HAP-1 (cell line): ENCODE results near the gene OR2J2.
"Not testable (repeated sequence)": the region's sequence is repeated elsewhere in the genome, so short reads cannot be mapped to it uniquely, and the experiment has no call there.

Experiments used
- DNase-seq, 2 experiments: peaks; one replicate each; pipeline ENCODE4 v3.0.0-alpha.2; 2016 to 2020; ENCODE audit warnings: low spot score in 2 of 2
- H3K27me3 ChIP-seq: fragments of 250-450 bp; sonication (Bioruptor Pico); 2 replicates; pipeline ENCODE4 v1.5.1; 2020; ENCODE audit warnings: low read depth, mild to moderate bottlenecking, moderate library complexity
- H3K36me3 ChIP-seq: fragments of 250-450 bp; sonication (Bioruptor Pico); replicated peaks from 2 replicates; pipeline ENCODE4 v1.5.1; 2020; ENCODE audit warnings: mild to moderate bottlenecking
- H3K4me1 ChIP-seq: fragments of 250-450 bp; sonication (Bioruptor Pico); 2 replicates; pipeline ENCODE4 v1.5.1; 2020; ENCODE audit warnings: mild to moderate bottlenecking
- H3K4me3 ChIP-seq: fragments of 250-450 bp; sonication (Bioruptor Pico); 2 replicates; pipeline ENCODE4 v1.5.1; 2020; ENCODE audit warnings: mild to moderate bottlenecking, moderate library complexity
- H3K9me3 ChIP-seq: fragments of 250-450 bp; sonication (Bioruptor Pico); 2 replicates; pipeline ENCODE4 v1.5.1; 2020; ENCODE audit warnings: mild to moderate bottlenecking, moderate library complexity
- in situ Hi-C: fragments of 300-500 bp; cut with MboI; formaldehyde crosslinking; loops from 3 replicates; pipeline ENCODE4 v1.14.3; 2020; ENCODE audit warnings: low sequenced_read_pairs, inconsistent platforms, mixed read lengths

OR2J2 gene

DNA sequence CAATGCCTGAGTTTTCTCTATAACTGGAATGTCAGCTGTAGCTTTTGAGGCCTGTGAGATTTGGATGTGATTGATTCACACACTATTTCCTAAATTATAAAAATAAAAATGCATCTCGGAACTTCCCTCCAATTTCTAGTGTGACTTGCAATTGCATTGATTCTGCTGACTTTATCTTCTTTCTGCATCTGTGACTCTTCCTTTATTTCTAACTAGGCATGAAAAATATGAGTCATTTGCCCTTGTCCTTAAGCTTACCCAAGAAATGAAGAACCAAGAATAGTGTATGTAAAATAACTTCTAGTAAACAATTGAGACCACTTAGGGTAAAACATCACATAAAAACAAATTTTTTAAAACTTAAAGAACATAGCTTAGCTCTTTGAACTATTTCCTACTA lies 12.9 kb downstream of the OR2J2 start:
- Histone ChIP-seq H3K4me3 (no peak overlapping the region), H3K36me3 (no peaks in the 10 kb centered on the region), H3K27me3 (no peaks in the 10 kb centered on the region), H3K4me1 (no peaks in the 10 kb centered on the region), H3K9me3 (no peaks in the 10 kb centered on the region)
- in situ Hi-C loops, result no loop called here
- no peak for DNase-seq

GRCh38 chr6:29188659-29189058 lies 18.0 kb downstream of the OR2J2 start:
- H3K36me3 ChIP-seq, H3K4me3 ChIP-seq, DNase-seq, H3K4me1 ChIP-seq, H3K27me3 ChIP-seq, H3K9me3 ChIP-seq, in situ Hi-C loops: not testable (repeated sequence)

GRCh38 chr6:29200767-29201662 lies 30.3 kb downstream of the OR2J2 start:
- no peak for DNase-seq
- in situ Hi-C loops, result no loop called here
- no peaks in the 10 kb centered on the region for H3K27me3 ChIP-seq
- no peaks in the 10 kb centered on the region for H3K36me3 ChIP-seq
- H3K4me3 ChIP-seq, result no peak overlapping the region
- H3K9me3 ChIP-seq, result no peaks in the 10 kb centered on the region
- no peaks in the 10 kb centered on the region for H3K4me1 ChIP-seq

DNA sequence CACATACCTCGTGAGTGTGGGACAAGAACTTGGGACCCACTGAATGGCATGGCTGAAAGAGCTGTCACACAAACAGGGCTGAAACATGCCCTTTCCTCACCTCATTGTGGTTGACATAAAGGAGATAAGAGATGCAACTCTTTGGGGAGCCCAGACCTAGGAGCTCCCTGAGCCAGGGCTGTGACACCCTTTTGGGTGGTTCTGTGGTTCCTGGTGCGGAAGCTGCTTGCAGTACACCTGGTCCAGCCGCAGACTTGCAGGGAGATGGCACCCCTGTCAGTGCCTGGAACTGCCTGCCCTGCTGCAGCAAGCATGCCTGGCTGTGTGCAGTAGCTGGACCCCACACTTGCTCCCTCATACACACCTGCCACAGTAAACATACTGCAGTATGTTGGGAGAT lies 31.3 kb downstream of the OR2J2 start:
- Histone ChIP-seq H3K36me3 (no peaks in the 10 kb centered on the region), H3K4me3 (no peak overlapping the region), H3K4me1 (no peaks in the 10 kb centered on the region), H3K9me3 (no peaks in the 10 kb centered on the region), H3K27me3 (no peaks in the 10 kb centered on the region)
- in situ Hi-C loops, result no loop called here
- no peak for DNase-seq

DNA sequence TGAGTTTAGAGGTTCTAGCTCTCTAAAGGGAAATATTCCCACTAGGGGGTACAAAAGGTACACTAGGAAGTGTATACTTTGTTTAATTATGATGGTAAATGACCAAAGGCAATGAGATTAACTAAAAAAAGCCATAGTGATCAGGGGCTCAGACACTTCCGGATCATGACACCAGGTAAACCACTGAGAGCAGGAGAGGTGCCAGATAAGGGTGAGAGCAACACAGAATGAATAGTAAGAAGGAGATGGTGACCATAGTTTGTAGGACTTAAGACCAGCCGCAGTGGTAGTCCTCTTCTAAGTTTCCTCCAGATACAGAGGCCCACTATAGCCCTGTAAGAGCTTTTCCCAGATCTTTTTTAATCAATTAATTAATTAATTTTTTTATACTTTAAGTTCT lies 40.8 kb downstream of the OR2J2 start:
- H3K9me3 ChIP-seq, result no peaks in the 10 kb centered on the region
- H3K36me3 ChIP-seq, result no peaks in the 10 kb centered on the region
- H3K4me3 ChIP-seq, result no peak overlapping the region
- in situ Hi-C loops, result no loop called here
- H3K27me3 ChIP-seq, result no peaks in the 10 kb centered on the region
- H3K4me1 ChIP-seq, result no peaks in the 10 kb centered on the region
- no peak for DNase-seq

- Histone ChIP-seq H3K4me1 (no peaks in the 10 kb centered on the region), H3K27me3 (no peaks in the 10 kb centered on the region), H3K36me3 (no peaks in the 10 kb centered on the region), H3K9me3 (no peaks in the 10 kb centered on the region), H3K4me3 (no peak overlapping the region)
- DNase-seq, result no peak
- in situ Hi-C loops, result no loop called here
Observed at GRCh38 chr6:29216528-29216927, 45.8 kb downstream of the OR2J2 start.

GRCh38 chr6:29217242-29217641 lies 46.5 kb downstream of the OR2J2 start:
- H3K4me3 ChIP-seq, H3K9me3 ChIP-seq, H3K4me1 ChIP-seq, DNase-seq, in situ Hi-C loops, H3K36me3 ChIP-seq, H3K27me3 ChIP-seq: not testable (repeated sequence)

- DNase-seq, H3K9me3 ChIP-seq, H3K27me3 ChIP-seq, H3K4me1 ChIP-seq, H3K4me3 ChIP-seq, H3K36me3 ChIP-seq, in situ Hi-C loops: not testable (repeated sequence)
Observed at GRCh38 chr6:29218056-29218455, 47.3 kb downstream of the OR2J2 start.
